Measurements from ENCODE around the gene ZNF234. TPM values are rescaled to one million over a fixed set of nuclear protein-coding genes. Genes with fewer than 3 reads are reported as not detected.

ZNF234 gene
- total and polyA plus RNA-seq, 2 of the 8 experiments (the other 6 are each of a cell fraction or from before 2014, with no cell fraction given) = 1.9 to 12.3 TPM

DNA sequence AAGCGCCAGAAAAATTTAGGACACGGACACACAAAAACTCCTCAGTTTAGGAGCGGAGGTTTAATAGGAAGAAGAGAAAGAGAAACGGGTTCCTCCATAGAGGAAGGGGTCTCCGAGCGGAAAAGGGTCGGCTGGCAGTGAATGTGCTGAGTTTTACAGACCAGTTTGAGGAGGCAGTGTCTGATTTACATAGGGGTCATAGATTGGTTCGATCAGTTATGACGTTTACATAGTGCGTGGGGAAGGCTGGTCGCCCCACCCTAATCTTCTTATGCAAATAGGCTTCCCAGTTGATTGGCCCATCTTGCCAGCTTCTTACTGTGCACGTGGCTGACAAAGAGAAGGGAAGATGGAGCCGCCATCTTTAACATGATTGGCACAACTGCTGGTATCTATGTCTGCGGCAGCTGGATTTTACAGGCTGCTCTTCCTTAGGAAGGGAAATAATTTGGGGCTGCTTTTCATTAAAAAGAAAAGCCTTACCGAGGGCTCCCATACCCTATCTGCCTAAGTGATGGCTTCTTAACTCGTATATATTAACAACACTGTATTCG, 29.4 kb upstream of the ZNF234 start (continued):
- no peak for TF ChIP-seq HDAC2 (IDR thresholded peaks at IDR 0.05; ENCODE audit: borderline replicate concordance in 1 of 2, low read depth in 2 of 2, low read length in 2 of 2)
- TF ChIP-seq, protein P1, sequence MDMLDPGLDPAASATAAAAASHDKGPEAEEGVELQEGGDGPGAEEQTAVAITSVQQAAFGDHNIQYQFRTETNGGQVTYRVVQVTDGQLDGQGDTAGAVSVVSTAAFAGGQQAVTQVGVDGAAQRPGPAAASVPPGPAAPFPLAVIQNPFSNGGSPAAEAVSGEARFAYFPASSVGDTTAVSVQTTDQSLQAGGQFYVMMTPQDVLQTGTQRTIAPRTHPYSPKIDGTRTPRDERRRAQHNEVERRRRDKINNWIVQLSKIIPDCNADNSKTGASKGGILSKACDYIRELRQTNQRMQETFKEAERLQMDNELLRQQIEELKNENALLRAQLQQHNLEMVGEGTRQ (IDR thresholded peaks at IDR 0.05; ENCODE audit: low read length) = peak; percentile 24; the same call in 1 of the 2 replicates
- peak; percentile 84 for TF ChIP-seq POLR2AphosphoS5 (IDR thresholded peaks at IDR 0.05; ENCODE audit: low read depth, low read length)
- TF ChIP-seq BCL11A (IDR thresholded peaks at IDR 0.05; ENCODE audit: low read depth in 2 of 2, low read length in 2 of 2) = no peak
- TF ChIP-seq EP300 (IDR thresholded peaks at IDR 0.05; ENCODE audit: borderline replicate concordance in 1 of 2, low read depth in 2 of 2, low read length in 2 of 2) = no peak
- no peak for TF ChIP-seq BACH1 (IDR thresholded peaks at IDR 0.05; ENCODE audit: low read length)
- no peak for TF ChIP-seq RNF2 (IDR thresholded peaks at IDR 0.05; ENCODE audit: borderline replicate concordance, low read depth, low read length, missing control alignments, poor library complexity, severe bottlenecking)
- TF ChIP-seq KDM4A (IDR thresholded peaks at IDR 0.05; ENCODE audit: low read depth, low read length, severe bottlenecking) = no peak
- 0 out of 2 replicates have a peak, but pooled peaks have one; percentile 15 for TF ChIP-seq PHF8 (conservative IDR thresholded peaks at IDR 0.05; ENCODE audit: low read depth, low read length)
- peak; percentile 92 for TF ChIP-seq YY1 (IDR thresholded peaks at IDR 0.05; ENCODE audit: low read depth, low read length)
- TF ChIP-seq GABPA (IDR thresholded peaks at IDR 0.05; ENCODE audit: borderline replicate concordance, insufficient read depth, low read length) = no peak
- TF ChIP-seq CTBP2 (IDR thresholded peaks at IDR 0.05; ENCODE audit: borderline replicate concordance, insufficient read depth, insufficient read length, low read length) = no peak
- no peak for TF ChIP-seq SP1 (IDR thresholded peaks at IDR 0.05; ENCODE audit: low read depth, low read length)
- peak; percentile 76 for TF ChIP-seq TAF1 (IDR thresholded peaks at IDR 0.05; ENCODE audit: low read depth, low read length)
- TF ChIP-seq ASH2L (IDR thresholded peaks at IDR 0.05; ENCODE audit: low read length) = no peak
- TF ChIP-seq KDM1A (IDR thresholded peaks at IDR 0.05; ENCODE audit: borderline replicate concordance, low read length) = no peak
- no peak; a peak in 1 of 4 replicates for TF ChIP-seq SIN3A (conservative IDR thresholded peaks at IDR 0.05 in 1 of 2, IDR thresholded peaks at IDR 0.05 in 1 of 2; ENCODE audit: low read depth in 1 of 2, low read length in 2 of 2)
- TF ChIP-seq POLR2A (IDR thresholded peaks at IDR 0.05; ENCODE audit: control extremely low read depth in 1 of 2, low read depth in 2 of 2, low read length in 2 of 2) = peak; percentile 81 to 93
- TF ChIP-seq EGR1 (IDR thresholded peaks at IDR 0.05; ENCODE audit: borderline replicate concordance, low read depth, low read length) = no peak
- TF ChIP-seq, protein P2, sequence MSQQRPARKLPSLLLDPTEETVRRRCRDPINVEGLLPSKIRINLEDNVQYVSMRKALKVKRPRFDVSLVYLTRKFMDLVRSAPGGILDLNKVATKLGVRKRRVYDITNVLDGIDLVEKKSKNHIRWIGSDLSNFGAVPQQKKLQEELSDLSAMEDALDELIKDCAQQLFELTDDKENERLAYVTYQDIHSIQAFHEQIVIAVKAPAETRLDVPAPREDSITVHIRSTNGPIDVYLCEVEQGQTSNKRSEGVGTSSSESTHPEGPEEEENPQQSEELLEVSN (IDR thresholded peaks at IDR 0.05) = peak; percentile 49; the same call in 1 of the 2 replicates
- TF ChIP-seq MAFK (IDR thresholded peaks at IDR 0.05; ENCODE audit: low read depth, low read length) = no peak
- TF ChIP-seq JUND (IDR thresholded peaks at IDR 0.05; ENCODE audit: low read length) = no peak
- peak; percentile 65 for TF ChIP-seq CREB1 (IDR thresholded peaks at IDR 0.05)
